SU-DHL-6 (cell line): ENCODE measurements around the gene SANBR.
"Not testable (repeated sequence)": the region's sequence is repeated elsewhere in the genome, so short reads cannot be mapped to it uniquely, and the experiment has no call there.

Source experiments
- H2AFZ ChIP-seq: fragments of 200-600 bp; sonication (generic); 2 replicates; pipeline ENCODE4 v1.6.1; 2014; ENCODE audit warnings: low read depth, mild to moderate bottlenecking, moderate library complexity, mixed read lengths, antibody characterized with exemption, low read length; ENCODE audit not compliant: severe bottlenecking
- H3F3A ChIP-seq: fragments of 200-600 bp; shearing (Covaris generic); 2 replicates; pipeline ENCODE4 v1.6.0; 2016; ENCODE audit warnings: antibody characterized with exemption, mild to moderate bottlenecking; ENCODE audit not compliant: insufficient read depth
- H3K27ac ChIP-seq: fragments of 200-600 bp; sonication (generic); 2 replicates; pipeline ENCODE4 v1.5.1; 2016; ENCODE audit warnings: low read depth, mild to moderate bottlenecking, low read length, moderate library complexity, mixed read lengths
- H3K27me3 ChIP-seq: fragments of 200-600 bp; sonication (generic), shearing (Covaris generic); 2 replicates; pipeline ENCODE4 v1.6.0; 2014; ENCODE audit warnings: mild to moderate bottlenecking, low read length
- H3K36me3 ChIP-seq: fragments of 200-600 bp; sonication (generic); 2 replicates; pipeline ENCODE4 v1.6.1; 2014; ENCODE audit warnings: mild to moderate bottlenecking, low read length, mixed read lengths
- H3K4me2 ChIP-seq: fragments of 300-600, 200-600 bp; shearing (Covaris generic), sonication (generic); 2 replicates; pipeline ENCODE4 v1.6.0; 2014; ENCODE audit warnings: low read length, low read depth, mild to moderate bottlenecking; ENCODE audit not compliant: poor library complexity, severe bottlenecking
- H3K4me3 ChIP-seq: fragments of 200-600 bp; sonication (generic); 2 replicates; pipeline ENCODE4 v1.5.1; 2014; ENCODE audit warnings: antibody characterized with exemption, low read length, mild to moderate bottlenecking, mixed read lengths; ENCODE audit not compliant: insufficient read depth, poor library complexity, severe bottlenecking
- H3K79me2 ChIP-seq: fragments of 200-600 bp; sonication (generic); 2 replicates; pipeline ENCODE4 v1.6.1; 2014; ENCODE audit warnings: mild to moderate bottlenecking, low read length, moderate library complexity; ENCODE audit not compliant: insufficient read depth
- H3K9ac ChIP-seq: fragments of 200-600 bp; sonication (generic); 2 replicates; pipeline ENCODE4 v1.7.0; 2014; ENCODE audit warnings: mild to moderate bottlenecking, low read length
- H3K9me2 ChIP-seq: fragments of 200-600 bp; sonication (generic); replicated peaks from 2 replicates; pipeline ENCODE4 v1.6.1; 2014; ENCODE audit warnings: low read length; ENCODE audit not compliant: insufficient read depth
- H3K9me3 ChIP-seq: fragments of 200-600 bp; sonication (generic); 2 replicates; pipeline ENCODE4 v1.6.1; 2014; ENCODE audit warnings: low read length, mixed read lengths; ENCODE audit not compliant: insufficient read depth
- H4K20me1 ChIP-seq: fragments of 200-600 bp; sonication (generic); 2 replicates; pipeline ENCODE4 v1.6.1; 2014; ENCODE audit warnings: low read depth, mild to moderate bottlenecking, antibody characterized with exemption, low read length, moderate library complexity, mixed read lengths
- EZH2phosphoT487 ChIP-seq: fragments of 200-600 bp; sonication (generic), shearing (Covaris generic); conservative IDR thresholded peaks from 2 replicates; pipeline ENCODE4 v1.6.1; 2018; ENCODE audit warnings: mild to moderate bottlenecking, antibody characterized with exemption, low read length, moderate library complexity, mixed read lengths
- TF ChIP-seq, protein P1 (sequence below): fragments of 200-600 bp; sonication (generic); IDR thresholded peaks from one replicate; pipeline ENCODE4 v1.5.1; 2017; ENCODE audit warnings: antibody characterized with exemption, mild to moderate bottlenecking, low read length, moderate library complexity; ENCODE audit not compliant: insufficient read depth, poor library complexity, severe bottlenecking

SANBR gene

DNA sequence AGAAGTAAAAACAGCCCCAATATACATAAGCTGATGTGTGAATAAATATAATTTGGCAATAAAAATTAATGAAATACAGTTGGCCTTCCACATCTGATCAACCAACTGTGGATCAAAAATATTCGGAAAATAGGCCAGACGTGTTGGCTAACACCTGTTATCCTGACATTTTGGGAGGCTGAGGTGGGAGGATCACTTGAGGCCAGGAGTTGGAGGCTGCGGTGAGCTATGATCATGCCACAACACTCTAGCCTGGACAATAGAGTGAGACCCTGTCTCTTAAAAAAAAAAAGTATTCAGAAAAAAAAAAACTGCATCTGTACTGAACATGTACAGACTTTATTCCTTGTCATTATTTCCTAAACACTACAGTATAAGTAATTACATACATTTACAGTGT lies 36.1 kb upstream of the SANBR start:
- H4K20me1 ChIP-seq: no peaks in the 10 kb centered on the region
- no peak overlapping the region for H3K27ac ChIP-seq
- no peak overlapping the region for H2AFZ ChIP-seq
- H3K9me2 ChIP-seq: no peaks in the 10 kb centered on the region
- peaks cover 20% of the 10 kb centered on the region for H3K79me2 ChIP-seq
- H3K4me3 ChIP-seq: no peak overlapping the region
- H3K36me3 ChIP-seq: peaks cover 19% of the 10 kb centered on the region
- H3K9me3 ChIP-seq: no peaks in the 10 kb centered on the region
- H3K27me3 ChIP-seq: no peaks in the 10 kb centered on the region
- no peaks in the 10 kb centered on the region for H3F3A ChIP-seq
- no peak for TF ChIP-seq EZH2phosphoT487
- TF ChIP-seq, protein P1, sequence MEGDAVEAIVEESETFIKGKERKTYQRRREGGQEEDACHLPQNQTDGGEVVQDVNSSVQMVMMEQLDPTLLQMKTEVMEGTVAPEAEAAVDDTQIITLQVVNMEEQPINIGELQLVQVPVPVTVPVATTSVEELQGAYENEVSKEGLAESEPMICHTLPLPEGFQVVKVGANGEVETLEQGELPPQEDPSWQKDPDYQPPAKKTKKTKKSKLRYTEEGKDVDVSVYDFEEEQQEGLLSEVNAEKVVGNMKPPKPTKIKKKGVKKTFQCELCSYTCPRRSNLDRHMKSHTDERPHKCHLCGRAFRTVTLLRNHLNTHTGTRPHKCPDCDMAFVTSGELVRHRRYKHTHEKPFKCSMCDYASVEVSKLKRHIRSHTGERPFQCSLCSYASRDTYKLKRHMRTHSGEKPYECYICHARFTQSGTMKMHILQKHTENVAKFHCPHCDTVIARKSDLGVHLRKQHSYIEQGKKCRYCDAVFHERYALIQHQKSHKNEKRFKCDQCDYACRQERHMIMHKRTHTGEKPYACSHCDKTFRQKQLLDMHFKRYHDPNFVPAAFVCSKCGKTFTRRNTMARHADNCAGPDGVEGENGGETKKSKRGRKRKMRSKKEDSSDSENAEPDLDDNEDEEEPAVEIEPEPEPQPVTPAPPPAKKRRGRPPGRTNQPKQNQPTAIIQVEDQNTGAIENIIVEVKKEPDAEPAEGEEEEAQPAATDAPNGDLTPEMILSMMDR: no peak
- no peak overlapping the region for H3K4me2 ChIP-seq
- H3K9ac ChIP-seq: no peak overlapping the region

DNA sequence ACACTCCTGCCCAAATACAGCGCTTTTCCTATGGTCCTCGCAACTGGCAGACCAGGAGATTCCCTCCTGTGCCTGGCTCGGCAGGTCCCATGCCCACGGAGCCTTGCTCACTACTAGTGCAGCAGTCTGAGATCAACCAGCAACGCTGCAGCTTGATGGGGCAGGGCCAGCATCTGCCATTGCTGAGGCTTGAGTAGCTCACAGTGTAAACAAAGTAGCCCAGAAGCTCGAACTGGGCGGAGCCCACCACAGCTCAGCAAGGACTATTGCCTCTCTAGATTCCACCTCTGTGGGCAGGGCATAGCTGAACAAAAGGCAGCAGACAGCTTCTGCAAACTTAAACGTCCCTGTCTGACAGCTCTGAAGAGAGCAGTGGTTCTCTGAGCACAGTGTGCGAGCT lies 31.1 kb upstream of the SANBR start:
- not testable (repeated sequence) for H3K4me2 ChIP-seq, H4K20me1 ChIP-seq, H3K27me3 ChIP-seq, H2AFZ ChIP-seq, H3K9ac ChIP-seq, H3K9me3 ChIP-seq, H3K9me2 ChIP-seq, H3K4me3 ChIP-seq, H3F3A ChIP-seq, H3K79me2 ChIP-seq, H3K27ac ChIP-seq
- peaks cover 18% of the 10 kb centered on the region for H3K36me3 ChIP-seq

DNA sequence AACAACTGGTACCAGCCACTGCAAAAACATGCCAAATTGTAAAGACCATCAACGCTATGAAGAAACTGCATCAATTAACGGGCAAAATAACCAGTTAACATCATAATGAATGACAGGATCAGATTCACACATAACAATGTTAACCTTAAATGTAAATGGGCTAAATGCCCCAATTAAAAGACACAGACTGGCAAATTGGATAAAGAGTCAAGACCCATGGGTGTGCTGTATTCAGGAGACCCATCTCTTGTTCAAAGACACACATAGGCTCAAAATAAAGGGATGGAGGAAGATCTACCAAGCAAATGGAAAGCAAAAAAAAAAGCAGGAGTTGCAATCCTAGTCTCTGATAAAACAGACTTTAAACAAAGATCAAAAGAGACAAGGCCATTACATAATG lies 29.0 kb upstream of the SANBR start:
- not testable (repeated sequence) for H3F3A ChIP-seq, H3K79me2 ChIP-seq, H3K27me3 ChIP-seq, H2AFZ ChIP-seq, H3K27ac ChIP-seq, H4K20me1 ChIP-seq, H3K4me2 ChIP-seq, H3K9me2 ChIP-seq, H3K4me3 ChIP-seq, H3K9ac ChIP-seq, H3K9me3 ChIP-seq
- peaks cover 17% of the 10 kb centered on the region for H3K36me3 ChIP-seq

DNA sequence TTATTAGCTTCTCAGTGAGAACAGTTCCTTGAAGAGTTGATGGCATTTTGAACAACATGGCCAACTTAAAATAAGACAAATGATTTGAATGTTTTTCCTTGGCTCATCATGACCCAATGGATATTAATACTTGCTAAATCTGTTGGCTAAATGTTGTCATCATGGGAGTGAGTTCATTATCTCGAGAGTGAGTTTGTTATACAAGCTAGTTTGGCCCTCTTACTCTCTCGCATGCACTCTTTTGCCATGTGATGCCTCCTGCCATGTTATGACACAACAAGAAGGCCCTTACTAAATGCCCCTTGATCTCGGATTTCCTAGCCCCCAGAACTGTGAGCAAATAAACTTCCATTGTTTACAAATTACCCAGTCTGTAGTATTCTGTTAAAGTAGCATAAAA lies 22.9 kb upstream of the SANBR start:
- H3F3A ChIP-seq: no peaks in the 10 kb centered on the region; the same call in 1 of the 2 replicates
- H3K9me3 ChIP-seq: no peaks in the 10 kb centered on the region
- TF ChIP-seq EZH2phosphoT487: no peak
- TF ChIP-seq, protein P1: no peak
- H2AFZ ChIP-seq: no peak overlapping the region
- peaks cover 15% of the 10 kb centered on the region for H3K36me3 ChIP-seq
- 0 out of 2 replicates have a peak, but pooled peaks cover 7% of the 10 kb centered on the region for H3K79me2 ChIP-seq
- H3K4me2 ChIP-seq: no peak overlapping the region
- H4K20me1 ChIP-seq: no peaks in the 10 kb centered on the region
- H3K9ac ChIP-seq: no peak overlapping the region
- H3K4me3 ChIP-seq: no peak overlapping the region
- no peaks in the 10 kb centered on the region for H3K27me3 ChIP-seq
- no peaks in the 10 kb centered on the region for H3K9me2 ChIP-seq
- no peak overlapping the region for H3K27ac ChIP-seq
